22Rv1 (cell line): ENCODE measurements around the gene PTPRD.
A peak's percentile ranks its signal among the peaks of the same experiment; 100 is the strongest.

Experiments
- H3K27ac ChIP-seq: fragments of 450-650 bp; 2 replicates; pipeline ENCODE4 v1.5.1; 2017
- CTCF ChIP-seq: fragments of 450-650 bp; IDR thresholded peaks from 2 replicates; pipeline ENCODE4 v1.5.1; 2017; ENCODE audit warnings: mild to moderate bottlenecking
- ZFX ChIP-seq: fragments of 450-650 bp; IDR thresholded peaks from 2 replicates; pipeline ENCODE4 v1.6.1; 2017; ENCODE audit warnings: antibody characterized with exemption, borderline replicate concordance

PTPRD gene

GRCh38 chr9:9791611-9792010, 821.2 kb downstream of the PTPRD start:
- no peak overlapping the region for H3K27ac ChIP-seq
- TF ChIP-seq ZFX, result no peak
- TF ChIP-seq CTCF, result peak; percentile 66

- TF ChIP-seq ZFX (no peak), CTCF (peak; percentile 95)
- no peak overlapping the region for H3K27ac ChIP-seq
Measured at GRCh38 chr9:9790216-9790872, 822.5 kb downstream of the PTPRD start.

GRCh38 chr9:9783711-9784110, 829.1 kb downstream of the PTPRD start:
- TF ChIP-seq CTCF (no peak), ZFX (no peak)

GRCh38 chr9:9783211-9783610, 829.6 kb downstream of the PTPRD start:
- TF ChIP-seq CTCF (no peak), ZFX (no peak)
- no peak overlapping the region for H3K27ac ChIP-seq

More at GRCh38 chr9:9783711-9784110, 829.1 kb downstream of the PTPRD start:
- no peak overlapping the region for H3K27ac ChIP-seq

GRCh38 chr9:9778293-9778692, 834.5 kb downstream of the PTPRD start:
- TF ChIP-seq CTCF, result no peak
- no peak overlapping the region for H3K27ac ChIP-seq

GRCh38 chr9:9774471-9774870, 838.3 kb downstream of the PTPRD start:
- no peak overlapping the region for H3K27ac ChIP-seq
- TF ChIP-seq ZFX (no peak), CTCF (no peak)

GRCh38 chr9:9771314-9771713, 841.5 kb downstream of the PTPRD start:
- no peak for TF ChIP-seq CTCF
- TF ChIP-seq ZFX, result no peak
- no peak overlapping the region for H3K27ac ChIP-seq
